Uterus (tissue), 4 donors: ENCODE results near the gene PCSK2. TPM values are rescaled to one million over a fixed set of nuclear protein-coding genes. Genes with fewer than 3 reads are reported as not detected.

Experiments used
- DNase-seq, 2 donors: peaks; one replicate each; pipeline ENCODE4 v3.0.0-alpha.2; 2019 to 2020
- H3K27ac ChIP-seq, 2 donors: fragments of 200-600 bp; sonication (generic); 1 replicate in 1 of 2; 2 replicates in 1 of 2; pipeline ENCODE4 v1.5.1; 2016 to 2018
- H3K27me3 ChIP-seq, 2 donors: fragments of 200-600 bp; sonication (generic); one replicate each; pipeline ENCODE4 v1.5.1; 2018 to 2019; ENCODE audit warnings: control low read depth in 1 of 2
- H3K36me3 ChIP-seq, 2 donors: fragments of 200-600 bp; sonication (generic); one replicate each; pipeline ENCODE4 v1.5.1; 2019; ENCODE audit warnings: control low read depth in 1 of 2
- H3K4me1 ChIP-seq, 2 donors: fragments of 200-600 bp; sonication (generic); one replicate each; pipeline ENCODE4 v1.5.1; 2018 to 2019; ENCODE audit warnings: control low read depth in 1 of 2
- H3K4me3 ChIP-seq, 2 donors: fragments of 200-600 bp; sonication (generic); 1 replicate in 1 of 2; 2 replicates in 1 of 2; pipeline ENCODE4 v1.5.1; 2018 to 2019; ENCODE audit warnings: mild to moderate bottlenecking in 1 of 2
- H3K9me3 ChIP-seq, 2 donors: fragments of 200-600 bp; sonication (generic); one replicate each; pipeline ENCODE4 v1.5.1; 2019; ENCODE audit warnings: control low read depth in 1 of 2
- CTCF ChIP-seq, 4 experiments: fragments of 200-600 bp in 2 of 4; fragments of 450-650 bp in 2 of 4; sonication (generic) in 2 of 4; IDR thresholded peaks; one replicate each; pipeline ENCODE4 v1.5.1; 2016 to 2019; ENCODE audit warnings: antibody characterized with exemption in 4 of 4, mild to moderate bottlenecking in 2 of 4, moderate library complexity in 1 of 4
- POLR2A ChIP-seq, 2 donors: fragments of 450-650 bp; IDR thresholded peaks; one replicate each; pipeline ENCODE4 v1.6.1; 2016; ENCODE audit warnings: antibody characterized with exemption in 2 of 2, mild to moderate bottlenecking in 1 of 2, moderate library complexity in 1 of 2
- intact Hi-C: fragments of 100-400 bp; cut with DNase I; formaldehyde crosslinking; loops from one replicate; pipeline ENCODE4 v1.15.1; 2023; ENCODE audit warnings: low total_unique reads
- total RNA-seq, 4 donors: library from RNA; depleted of rRNA in 3 of 4; stranded (reverse); fragments of >200 nt in 3 of 4; gene quantifications; one replicate each; pipeline versions ENCODE4 v1.1.0 to v1.2.4, GENCODE V29; 2014 to 2023
- donor health status: DM: yes; HTN: yes; CAD: no.

Gene PCSK2
- total RNA-seq, 4 donors from 2014 or later, result 0.37 to 1.6 TPM; not detected in 2

GRCh38 chr20:17473659-17474058, 246.8 kb downstream of the PCSK2 start:
- Histone ChIP-seq H3K27ac (no peak overlapping the region), H3K4me3 (no peak overlapping the region), H3K27me3 (no peaks in the 10 kb centered on the region), H3K9me3 (no peaks in the 10 kb centered on the region), H3K36me3 (no peaks in the 10 kb centered on the region), H3K4me1 (no peaks in the 10 kb centered on the region)
- intact Hi-C loops, result no loop called here
- TF ChIP-seq POLR2A (IDR thresholded peaks at IDR 0.05) (no peak), CTCF (IDR thresholded peaks at IDR 0.05) (no peak)
- no peak for DNase-seq

DNA sequence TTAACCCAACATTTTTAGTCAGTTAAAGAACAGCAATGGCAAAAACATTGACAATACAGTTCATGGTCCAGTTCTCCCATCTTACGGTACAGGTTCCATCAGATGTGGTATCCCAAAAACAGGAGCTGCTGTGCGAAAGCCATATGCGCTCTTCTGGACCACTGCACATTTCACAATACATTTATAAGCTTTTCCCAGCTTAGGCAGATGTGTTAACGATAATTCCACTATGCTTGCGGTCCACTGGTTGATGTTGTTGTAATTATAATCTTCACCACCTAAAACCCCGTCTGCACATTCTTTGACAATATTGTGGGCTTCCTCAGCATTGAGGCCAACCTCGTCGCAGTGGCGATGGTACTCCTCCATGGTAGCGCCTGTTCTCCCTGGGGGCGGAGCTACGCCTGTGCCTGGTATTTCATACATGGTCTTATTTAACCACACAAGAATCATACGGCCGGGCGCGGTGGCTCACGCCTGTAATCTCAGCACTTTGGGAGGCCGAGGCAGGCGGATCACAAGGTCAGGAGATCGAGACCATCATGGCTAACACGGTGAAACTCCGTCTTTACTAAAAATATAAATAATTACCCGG, 252.3 kb downstream of the PCSK2 start:
- Histone ChIP-seq H3K36me3 (no peaks in the 10 kb centered on the region), H3K4me3 (no peak overlapping the region), H3K27ac (no peak overlapping the region), H3K27me3 (no peaks in the 10 kb centered on the region), H3K9me3 (no peaks in the 10 kb centered on the region), H3K4me1 (no peaks in the 10 kb centered on the region)
- DNase-seq, result no peak
- intact Hi-C loops, result no loop called here
- no peak for TF ChIP-seq POLR2A (IDR thresholded peaks at IDR 0.05)
- TF ChIP-seq CTCF (IDR thresholded peaks at IDR 0.05), result no peak

DNA sequence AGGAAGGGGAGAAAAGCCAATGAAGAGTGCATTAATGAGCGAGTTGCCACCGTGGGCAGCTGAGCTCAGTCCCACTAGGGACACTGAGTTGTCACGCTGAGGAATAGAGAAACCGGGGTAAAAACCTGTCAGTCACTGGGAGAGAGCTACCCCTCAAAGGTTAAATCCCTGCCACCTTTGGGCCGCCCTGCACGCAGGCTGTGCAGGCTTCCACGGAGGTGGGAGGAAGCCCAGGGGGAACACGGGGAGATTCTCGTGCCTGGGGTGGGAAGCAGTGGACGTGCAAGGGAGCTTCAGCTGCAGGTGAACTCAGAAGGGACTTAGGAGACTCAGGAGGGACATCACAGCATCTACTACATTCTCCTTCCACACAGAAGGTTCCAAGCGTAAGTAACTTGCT, 253.9 kb downstream of the PCSK2 start:
- Histone ChIP-seq H3K36me3 (no peaks in the 10 kb centered on the region), H3K9me3 (no peaks in the 10 kb centered on the region), H3K27me3 (no peaks in the 10 kb centered on the region), H3K4me1 (no peaks in the 10 kb centered on the region), H3K4me3 (no peak overlapping the region), H3K27ac (no peak overlapping the region)
- no peak for TF ChIP-seq POLR2A (IDR thresholded peaks at IDR 0.05)
- TF ChIP-seq CTCF (IDR thresholded peaks at IDR 0.05), result no peak
- intact Hi-C loops, result no loop called here
- DNase-seq, result no peak

DNA sequence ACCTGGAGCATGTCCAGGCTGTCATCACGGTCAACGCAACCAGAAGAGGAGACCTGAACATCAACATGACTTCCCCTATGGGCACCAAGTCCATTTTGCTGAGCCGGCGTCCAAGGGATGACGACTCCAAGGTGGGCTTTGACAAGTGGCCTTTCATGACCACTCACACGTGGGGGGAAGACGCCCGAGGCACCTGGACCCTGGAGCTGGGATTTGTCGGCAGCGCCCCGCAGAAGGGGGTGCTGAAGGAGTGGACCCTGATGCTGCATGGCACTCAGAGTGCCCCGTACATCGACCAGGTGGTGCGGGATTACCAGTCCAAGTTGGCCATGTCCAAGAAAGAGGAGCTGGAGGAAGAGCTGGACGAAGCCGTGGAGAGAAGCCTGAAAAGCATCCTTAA, 254.8 kb downstream of the PCSK2 start:
- no peak for DNase-seq
- Histone ChIP-seq H3K27me3 (no peaks in the 10 kb centered on the region), H3K9me3 (no peaks in the 10 kb centered on the region), H3K4me3 (no peak overlapping the region), H3K27ac (no peak overlapping the region), H3K36me3 (no peaks in the 10 kb centered on the region), H3K4me1 (no peaks in the 10 kb centered on the region)
- intact Hi-C loops, result no loop called here
- TF ChIP-seq POLR2A (IDR thresholded peaks at IDR 0.05) (no peak), CTCF (IDR thresholded peaks at IDR 0.05) (no peak)

DNA sequence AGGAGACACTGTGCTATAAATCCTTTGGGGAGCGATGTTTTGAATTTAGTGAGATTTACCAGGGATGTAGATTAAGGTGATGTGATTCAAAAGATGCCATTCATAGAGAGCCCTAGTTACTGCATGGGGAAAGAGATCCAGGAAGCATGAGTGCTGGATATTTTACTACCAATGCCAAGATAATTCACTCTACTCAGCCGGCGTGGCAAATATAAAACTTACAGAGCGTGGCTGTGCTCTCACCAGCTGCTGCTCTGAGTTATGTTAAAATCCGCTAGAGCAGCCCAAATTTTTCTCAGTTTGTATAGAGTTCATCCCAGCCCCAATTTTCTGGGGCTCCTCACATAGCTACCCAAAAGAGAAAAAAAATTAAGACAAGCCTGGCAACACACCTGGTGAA, 255.7 kb downstream of the PCSK2 start:
- H3K27ac ChIP-seq, result no peak overlapping the region
- no peaks in the 10 kb centered on the region for H3K9me3 ChIP-seq
- intact Hi-C loops, result no loop called here
- no peaks in the 10 kb centered on the region for H3K27me3 ChIP-seq
- no peaks in the 10 kb centered on the region for H3K4me1 ChIP-seq
- DNase-seq, result no peak
- TF ChIP-seq POLR2A (IDR thresholded peaks at IDR 0.05) (no peak), CTCF (IDR thresholded peaks at IDR 0.05) (no peak)
- no peak overlapping the region for H3K4me3 ChIP-seq
- H3K36me3 ChIP-seq, result no peaks in the 10 kb centered on the region
